ENCODE results near the gene TCEANC2. TPM values are rescaled to one million over a fixed set of nuclear protein-coding genes. Genes with fewer than 3 reads are reported as not detected.
"Not testable (repeated sequence)": the region's sequence is repeated elsewhere in the genome, so short reads cannot be mapped to it uniquely, and the experiment has no call there.

The TCEANC2 gene
- total RNA-seq, 3 donors from 2014 or later, result 4.3 to 6.1 (median 5.9) TPM

DNA sequence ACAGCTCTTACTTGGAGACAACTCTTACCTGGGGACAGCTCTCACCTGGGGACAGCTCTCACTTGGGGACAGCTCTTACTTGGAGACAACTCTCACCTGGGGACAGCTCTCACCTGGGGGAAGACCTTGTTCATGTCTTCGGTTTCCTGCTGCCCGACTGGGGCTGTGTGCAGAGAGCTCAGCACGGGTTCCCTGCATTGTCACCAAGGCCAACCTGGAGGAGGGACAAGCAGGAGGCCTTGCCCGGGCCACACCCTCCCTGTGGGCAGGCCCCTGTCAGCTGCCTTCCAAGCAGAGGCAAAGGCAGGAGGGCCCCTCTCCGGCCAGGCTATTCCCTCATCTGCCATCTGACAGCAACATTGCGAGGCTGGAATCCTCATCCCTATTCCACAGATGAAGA, 35.4 kb upstream of the TCEANC2 start, which contains the start of gene LDLRAD1:
TSS of gene LDLRAD1 (minus strand) at position 208 of the 400 bp plus-strand sequence. CDS start at position 134, 74 bp downstream.
- intact Hi-C loops (cut with DNase I; ENCODE audit: low total_unique reads), result no loop called here
- no peak within 1 kb of the TSS for H3K27ac ChIP-seq
- no peaks in the 10 kb centered on the region for H3K9me3 ChIP-seq
- no peaks in the 10 kb centered on the region for H3K36me3 ChIP-seq
- H3K4me1 ChIP-seq, result no peaks in the 10 kb centered on the region
- no peaks in the 10 kb centered on the region for H3K27me3 ChIP-seq
- TF ChIP-seq POLR2A (IDR thresholded peaks at IDR 0.05) (no peak), POLR2AphosphoS5 (IDR thresholded peaks at IDR 0.05) (no peak), CTCF (IDR thresholded peaks at IDR 0.05) (no peak)
- H3K4me3 ChIP-seq, result no peak within 1 kb of the TSS
- no peak for DNase-seq (ENCODE audit: low spot score in 2 of 2)

GRCh38 chr1:54018635-54019034, 34.8 kb upstream of the TCEANC2 start:
- no peak overlapping the region for H3K4me3 ChIP-seq
- H3K36me3 ChIP-seq, result no peaks in the 10 kb centered on the region
- DNase-seq (ENCODE audit: low spot score in 2 of 2), result no peak
- H3K4me1 ChIP-seq, result no peaks in the 10 kb centered on the region
- no peaks in the 10 kb centered on the region for H3K9me3 ChIP-seq
- TF ChIP-seq POLR2AphosphoS5 (IDR thresholded peaks at IDR 0.05) (no peak), CTCF (IDR thresholded peaks at IDR 0.05) (no peak), POLR2A (IDR thresholded peaks at IDR 0.05) (no peak)
- H3K27ac ChIP-seq, result no peak overlapping the region
- intact Hi-C loops (cut with DNase I; ENCODE audit: low total_unique reads), result no loop called here
- H3K27me3 ChIP-seq, result no peaks in the 10 kb centered on the region

DNA sequence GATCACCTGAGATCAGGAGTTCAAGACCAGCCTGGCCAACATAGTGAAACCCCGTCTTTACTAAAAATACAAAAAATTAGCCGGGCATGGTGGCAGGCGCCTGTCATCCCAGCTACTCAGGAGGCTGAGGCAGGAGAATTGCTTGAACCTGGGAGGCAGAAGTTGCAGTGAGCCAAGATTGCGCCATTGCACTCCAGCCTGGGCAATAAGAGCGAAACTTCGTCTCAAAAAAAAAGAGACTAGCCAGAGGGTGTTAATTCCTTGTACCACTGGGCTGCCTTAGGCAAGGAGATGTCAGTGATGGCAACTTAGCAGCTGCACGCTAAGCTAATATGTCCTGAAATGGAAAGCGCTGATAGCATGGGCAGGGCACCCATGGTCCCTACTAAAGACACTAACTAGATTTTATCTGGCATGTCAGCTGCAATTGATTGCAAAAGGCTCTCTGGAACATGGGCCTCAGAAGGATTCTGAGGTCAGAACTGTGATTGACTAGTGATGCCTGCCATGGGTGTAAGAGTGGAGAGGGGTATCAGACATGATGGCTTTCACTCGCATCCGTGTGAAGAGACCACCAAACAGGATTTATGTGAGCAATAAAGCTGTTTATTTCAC, 33.7 kb upstream of the TCEANC2 start:
- H3K36me3 ChIP-seq; H3K4me3 ChIP-seq; H3K9me3 ChIP-seq; H3K27me3 ChIP-seq; H3K4me1 ChIP-seq; H3K27ac ChIP-seq; DNase-seq (ENCODE audit: low spot score in 2 of 2); intact Hi-C loops (cut with DNase I; ENCODE audit: low total_unique reads): not testable (repeated sequence)

GRCh38 chr1:54024358-54024757, 29.1 kb upstream of the TCEANC2 start:
- intact Hi-C loops (cut with DNase I; ENCODE audit: low total_unique reads), result no loop called here
- no peaks in the 10 kb centered on the region for H3K27me3 ChIP-seq
- no peak for DNase-seq (ENCODE audit: low spot score in 2 of 2)
- H3K4me1 ChIP-seq, result no peaks in the 10 kb centered on the region
- no peak overlapping the region for H3K27ac ChIP-seq
- no peaks in the 10 kb centered on the region for H3K9me3 ChIP-seq
- no peaks in the 10 kb centered on the region for H3K36me3 ChIP-seq
- no peak for TF ChIP-seq CTCF (IDR thresholded peaks at IDR 0.05)
- TF ChIP-seq POLR2AphosphoS5 (IDR thresholded peaks at IDR 0.05), result no peak
- no peak for TF ChIP-seq POLR2A (IDR thresholded peaks at IDR 0.05)
- H3K4me3 ChIP-seq, result no peak overlapping the region

- DNase-seq (ENCODE audit: low spot score in 2 of 2); H3K4me1 ChIP-seq; H3K4me3 ChIP-seq; H3K27me3 ChIP-seq; H3K36me3 ChIP-seq; H3K27ac ChIP-seq; H3K9me3 ChIP-seq; intact Hi-C loops (cut with DNase I; ENCODE audit: low total_unique reads): not testable (repeated sequence)
Measured at GRCh38 chr1:54024811-54025210, 28.6 kb upstream of the TCEANC2 start.

- Histone ChIP-seq H3K36me3 (no peaks in the 10 kb centered on the region), H3K4me3 (no peak overlapping the region), H3K27me3 (no peaks in the 10 kb centered on the region), H3K9me3 (no peaks in the 10 kb centered on the region), H3K4me1 (no peaks in the 10 kb centered on the region), H3K27ac (no peak overlapping the region)
- DNase-seq (ENCODE audit: low spot score in 2 of 2), result no peak
- TF ChIP-seq POLR2A (IDR thresholded peaks at IDR 0.05) (no peak), CTCF (IDR thresholded peaks at IDR 0.05) (no peak)
- intact Hi-C loops (cut with DNase I; ENCODE audit: low total_unique reads), result no loop called here
Measured at GRCh38 chr1:54027848-54028247, 25.6 kb upstream of the TCEANC2 start.
